T-helper 9 cell (primary cell): Measurements from ENCODE around the gene CILP2.

Source experiments
- DNase-seq: peaks from one replicate; pipeline ENCODE4 v3.0.0-alpha.2; 2020
- total RNA-seq, 2 donors: gene quantifications; one replicate each; lab custom pipeline; 2026; lab: John Stamatoyannopoulos, UW

The CILP2 gene
- 0.70 to 2.4 reads per million in 2 donors for total RNA-seq

- DNase-seq: peak; percentile 42
These were observed at the start of gene CILP2 for GRCh38 chr19:19538061-19538784. CILP2 (plus strand) TSS chr19:19538265; CDS start chr19:19538350, 85 bp downstream.

GRCh38 chr19:19488875-19489690 is 49.0 kb upstream of the CILP2 start:
- peak; percentile 88 for DNase-seq

- no peak for DNase-seq
These were observed 48.3 kb upstream of the CILP2 start for GRCh38 chr19:19489804-19490204.

GRCh38 chr19:19490214-19490968 is 47.7 kb upstream of the CILP2 start:
- peak; percentile 78 for DNase-seq

GRCh38 chr19:19491321-19492025 is 46.6 kb upstream of the CILP2 start:
- no peak for DNase-seq

GRCh38 chr19:19492026-19492610 is 45.9 kb upstream of the CILP2 start:
- DNase-seq: no peak

- DNase-seq: no peak
These were observed 44.1 kb upstream of the CILP2 start for GRCh38 chr19:19493841-19494546.

GRCh38 chr19:19495614-19496603 is 42.2 kb upstream of the CILP2 start:
- DNase-seq: no peak

GRCh38 chr19:19498255-19498991 is 39.6 kb upstream of the CILP2 start:
- no peak for DNase-seq

GRCh38 chr19:19499272-19499995 is 38.6 kb upstream of the CILP2 start:
- DNase-seq: no peak

GRCh38 chr19:19500975-19501644 is 37.0 kb upstream of the CILP2 start:
- DNase-seq: no peak

- DNase-seq: no peak
These were observed 36.3 kb upstream of the CILP2 start for GRCh38 chr19:19501798-19502197.

- no peak for DNase-seq
These were observed 35.8 kb upstream of the CILP2 start for GRCh38 chr19:19502281-19502680.

- DNase-seq: no peak
These were observed 35.1 kb upstream of the CILP2 start for GRCh38 chr19:19502808-19503602.

- DNase-seq: no peak
These were observed 33.1 kb upstream of the CILP2 start for GRCh38 chr19:19504754-19505668.

GRCh38 chr19:19505669-19506326 is 32.3 kb upstream of the CILP2 start:
- no peak for DNase-seq
